HCT116 (cell line): ENCODE measurements around the gene PRKN. TPM values are rescaled to one million over a fixed set of nuclear protein-coding genes. Genes with fewer than 3 reads are reported as not detected.

Experiments
- ATAC-seq: fragments of 200-7000 bp; cut with Tn5 transposase; 2 replicates; pipeline ENCODE4 v1.9.1; 2020; ENCODE audit warnings: mild to moderate bottlenecking, moderate library complexity
- BruUV-seq: library from RNA; stranded (reverse); fragments of 400-500 nt; replicated peaks from 2 replicates; lab custom pipeline; 2021; lab: Mats Ljungman, UMichigan
- CTCF ChIA-PET: fragments of 300-600 bp; sonication (Branson Sonifier 250); formaldehyde crosslinking; loops from one replicate; lab custom pipeline; 2021; ENCODE audit warnings: antibody characterized with exemption; lab: Charles Lee
- POLR2A ChIA-PET: fragments of 300-600, 350-600 bp; sonication (Branson Sonifier 250); formaldehyde crosslinking; loops from one replicate; lab custom pipeline; 2021; ENCODE audit warnings: antibody characterized with exemption; lab: Charles Lee
- RAD21 ChIA-PET, 2 experiments: fragments of 300-600 bp; sonication (Branson Sonifier 250); formaldehyde crosslinking; loops; one replicate each; lab custom pipeline; 2023; ENCODE audit warnings: low total read pairs in 2 of 2; ENCODE audit not compliant: uncharacterized antibody in 2 of 2, unreplicated experiment in 2 of 2, low non-redundant PET in 1 of 2; lab: Charles Lee
- DNase-seq: peaks from one replicate; pipeline ENCODE4 v3.0.0-alpha.2; 2010; ENCODE audit warnings: low read depth, low spot score
- H2AFZ ChIP-seq: fragments of 200-600 bp; shearing (Covaris generic), sonication (generic); 2 replicates; pipeline ENCODE4 v1.6.1; 2017; ENCODE audit warnings: low read depth, mixed run types, mixed read lengths, antibody characterized with exemption, low read length; ENCODE audit not compliant: poor library complexity, severe bottlenecking
- H3K27ac ChIP-seq: 2 replicates; pipeline ENCODE4 v1.5.1; 2012; ENCODE audit warnings: low read depth, low read length
- H3K27me3 ChIP-seq: fragments of 200-600 bp; sonication (generic); 2 replicates; pipeline ENCODE4 v1.6.1; 2016; ENCODE audit warnings: mixed run types, low read length, mixed read lengths; ENCODE audit not compliant: insufficient read depth
- H3K36me3 ChIP-seq, 2 experiments: fragments of 200-500 bp in 1 of 2; fragments of 200-600 bp in 1 of 2; sonication (Bioruptor generic) in 1 of 2; sonication (generic) in 1 of 2; 2 replicates each; pipeline versions ENCODE4 v1.5.1 to v1.6.1; 2014 to 2016; ENCODE audit warnings: low read length in 2 of 2, inconsistent platforms in 1 of 2, mixed read lengths in 1 of 2, mixed run types in 1 of 2; ENCODE audit not compliant: insufficient read depth in 2 of 2, control insufficient read depth in 1 of 2
- H3K4me1 ChIP-seq, 2 experiments: fragments of 200-600 bp in 1 of 2; sonication (generic) in 1 of 2; 2 replicates each; pipeline versions ENCODE4 v1.5.1 to v1.6.1; 2012 to 2017; ENCODE audit warnings: low read length in 2 of 2, inconsistent platforms in 1 of 2, mild to moderate bottlenecking in 1 of 2, mixed read lengths in 1 of 2, mixed run types in 1 of 2, moderate library complexity in 1 of 2; ENCODE audit not compliant: insufficient read depth in 2 of 2, control insufficient read depth in 1 of 2
- H3K4me2 ChIP-seq: fragments of 200-600 bp; sonication (generic); 2 replicates; pipeline ENCODE4 v1.6.1; 2017; ENCODE audit warnings: mixed run types, low read length, mixed read lengths
- H3K4me3 ChIP-seq, 2 experiments: fragments of 200-600 bp in 1 of 2; sonication (generic) in 1 of 2; replicated peaks in 1 of 2; 2 replicates each; pipeline ENCODE4 v1.5.1; 2011 to 2016; ENCODE audit warnings: low read length in 2 of 2, control low read depth in 1 of 2, low read depth in 1 of 2, mild to moderate bottlenecking in 1 of 2, mixed read lengths in 1 of 2, mixed run types in 1 of 2
- H3K79me2 ChIP-seq: fragments of 200-600 bp; sonication (generic); 2 replicates; pipeline ENCODE4 v1.6.1; 2017; ENCODE audit warnings: mild to moderate bottlenecking, mixed run types, low read length, moderate library complexity, mixed read lengths; ENCODE audit not compliant: insufficient read depth
- H3K9ac ChIP-seq: fragments of 200-600 bp; sonication (generic); 2 replicates; pipeline ENCODE4 v1.6.1; 2016; ENCODE audit warnings: low read length, mixed read lengths
- H3K9me2 ChIP-seq: fragments of 200-600 bp; sonication (generic), shearing (Covaris generic); 2 replicates; pipeline ENCODE4 v1.6.1; 2017; ENCODE audit warnings: mixed run types, mild to moderate bottlenecking, moderate library complexity; ENCODE audit not compliant: insufficient read depth
- H3K9me3 ChIP-seq, 2 experiments: fragments of 200-500 bp in 1 of 2; fragments of 200-600 bp in 1 of 2; sonication (Bioruptor generic) in 1 of 2; sonication (generic) in 1 of 2; 2 replicates each; pipeline ENCODE4 v1.6.1; 2014 to 2017; ENCODE audit warnings: low read length in 2 of 2, mixed read lengths in 2 of 2, inconsistent platforms in 1 of 2, low read depth in 1 of 2, mild to moderate bottlenecking in 1 of 2, mixed run types in 1 of 2, moderate library complexity in 1 of 2; ENCODE audit not compliant: control insufficient read depth in 1 of 2, insufficient read depth in 1 of 2
- H4K20me1 ChIP-seq: fragments of 200-600 bp; sonication (generic), shearing (Covaris generic); 2 replicates; pipeline ENCODE4 v1.6.1; 2017; ENCODE audit warnings: mixed run types, mild to moderate bottlenecking, moderate library complexity; ENCODE audit not compliant: insufficient read depth
- ATF3 ChIP-seq: IDR thresholded peaks from 2 replicates; pipeline ENCODE4 v1.6.1; 2012
- CBX3 ChIP-seq: IDR thresholded peaks from 2 replicates; pipeline ENCODE4 v1.6.1; 2012; ENCODE audit warnings: low read depth
- EGR1 ChIP-seq: IDR thresholded peaks from 2 replicates; pipeline ENCODE4 v1.6.1; 2012; ENCODE audit warnings: low read depth
- ELF1 ChIP-seq: IDR thresholded peaks from 2 replicates; pipeline ENCODE4 v1.6.1; 2012; ENCODE audit warnings: low read depth, borderline replicate concordance
- EZH2 ChIP-seq: fragments of 200-600 bp; sonication (generic); IDR thresholded peaks from 2 replicates; pipeline ENCODE4 v1.6.1; 2017; ENCODE audit warnings: antibody characterized with exemption, mixed run types
- JUND ChIP-seq: IDR thresholded peaks from 2 replicates; pipeline ENCODE4 v1.6.1; 2012
- MAX ChIP-seq: IDR thresholded peaks from 2 replicates; pipeline ENCODE4 v1.6.1; 2012
- POLR2A ChIP-seq: IDR thresholded peaks from 2 replicates; pipeline ENCODE4 v1.7.0; 2011; ENCODE audit warnings: borderline replicate concordance; ENCODE audit not compliant: insufficient read depth, insufficient read length; ENCODE audit errors: extremely low read depth
- POLR2AphosphoS5 ChIP-seq: IDR thresholded peaks from 2 replicates; pipeline ENCODE4 v1.6.1; 2011; ENCODE audit warnings: mild to moderate bottlenecking, low read depth, low read length, moderate library complexity
- REST ChIP-seq: IDR thresholded peaks from 2 replicates; pipeline ENCODE4 v1.6.1; 2012; ENCODE audit warnings: low read depth
- SP1 ChIP-seq: IDR thresholded peaks from 2 replicates; pipeline ENCODE4 v1.6.1; 2012; ENCODE audit warnings: low read depth
- SRF ChIP-seq: IDR thresholded peaks from 2 replicates; pipeline ENCODE4 v1.6.1; 2012; ENCODE audit warnings: low read depth
- TCF7L2 ChIP-seq: IDR thresholded peaks from 2 replicates; pipeline ENCODE4 v1.7.0; 2011; ENCODE audit warnings: borderline replicate concordance, inconsistent platforms; ENCODE audit not compliant: insufficient read depth, insufficient read length; ENCODE audit errors: extremely low read depth
- ZBTB33 ChIP-seq: IDR thresholded peaks from 2 replicates; pipeline ENCODE4 v1.6.1; 2011; ENCODE audit warnings: mild to moderate bottlenecking, low read length, moderate library complexity; ENCODE audit not compliant: insufficient replicate concordance; ENCODE audit errors: extremely low read depth
- ZFX ChIP-seq: fragments of 450-650 bp; IDR thresholded peaks from 2 replicates; pipeline ENCODE4 v1.6.1; 2017
- intact Hi-C: fragments of 100-400 bp; cut with micrococcal nuclease; formaldehyde crosslinking; loops from 2 replicates; pipeline ENCODE4 v1.10.0; 2022
- total RNA-seq: library from RNA; stranded (reverse); gene quantifications from one replicate; pipeline ENCODE4 v1.2.1, GENCODE V29; 2021; ENCODE audit not compliant: unreplicated experiment

PRKN gene
- total RNA-seq, 1 experiment from 2014 or later, result 2.6 TPM

- no peak overlapping the region for H3K4me3 ChIP-seq
- intact Hi-C loops, result no loop called here
- no peaks in the 10 kb centered on the region for H3K9me2 ChIP-seq
- RAD21 ChIA-PET, result no interaction called here
- H2AFZ ChIP-seq, result no peak overlapping the region
- no peak for ATAC-seq
- CTCF ChIA-PET, result no interaction called here
- TF ChIP-seq MAX (no peak), SRF (no peak), POLR2AphosphoS5 (no peak), REST (no peak), ZFX (no peak), TCF7L2 (no peak), EZH2 (no peak), ZBTB33 (no peak), SP1 (no peak), JUND (no peak), EGR1 (no peak), CBX3 (no peak), ATF3 (no peak), ELF1 (no peak), POLR2A (no peak)
- H3K27me3 ChIP-seq, result no peaks in the 10 kb centered on the region
- H3K9me3 ChIP-seq, result no peaks in the 10 kb centered on the region
- DNase-seq, result no peak
- no peaks in the 10 kb centered on the region for H3K4me1 ChIP-seq
- H4K20me1 ChIP-seq, result no peaks in the 10 kb centered on the region; the same call in 1 of the 2 replicates
- H3K9ac ChIP-seq, result no peak overlapping the region
- no peak overlapping the region for H3K4me2 ChIP-seq
- no TSS peak for BruUV-seq
- no peaks in the 10 kb centered on the region for H3K36me3 ChIP-seq
- POLR2A ChIA-PET, result no interaction called here
- H3K27ac ChIP-seq, result no peak overlapping the region
- H3K79me2 ChIP-seq, result no peaks in the 10 kb centered on the region
Measured at GRCh38 chr6:162684052-162684451, 43.5 kb downstream of the PRKN start.
